ENCODE data around the gene MYBBP1A. TPM values are rescaled to one million over a fixed set of nuclear protein-coding genes. Genes with fewer than 3 reads are reported as not detected.

MYBBP1A gene
- total and polyA plus RNA-seq, 2 of the 13 experiments (the other 11 are each of a cell fraction or from before 2014, with no cell fraction given) = 18.6 to 54.8 TPM

DNA sequence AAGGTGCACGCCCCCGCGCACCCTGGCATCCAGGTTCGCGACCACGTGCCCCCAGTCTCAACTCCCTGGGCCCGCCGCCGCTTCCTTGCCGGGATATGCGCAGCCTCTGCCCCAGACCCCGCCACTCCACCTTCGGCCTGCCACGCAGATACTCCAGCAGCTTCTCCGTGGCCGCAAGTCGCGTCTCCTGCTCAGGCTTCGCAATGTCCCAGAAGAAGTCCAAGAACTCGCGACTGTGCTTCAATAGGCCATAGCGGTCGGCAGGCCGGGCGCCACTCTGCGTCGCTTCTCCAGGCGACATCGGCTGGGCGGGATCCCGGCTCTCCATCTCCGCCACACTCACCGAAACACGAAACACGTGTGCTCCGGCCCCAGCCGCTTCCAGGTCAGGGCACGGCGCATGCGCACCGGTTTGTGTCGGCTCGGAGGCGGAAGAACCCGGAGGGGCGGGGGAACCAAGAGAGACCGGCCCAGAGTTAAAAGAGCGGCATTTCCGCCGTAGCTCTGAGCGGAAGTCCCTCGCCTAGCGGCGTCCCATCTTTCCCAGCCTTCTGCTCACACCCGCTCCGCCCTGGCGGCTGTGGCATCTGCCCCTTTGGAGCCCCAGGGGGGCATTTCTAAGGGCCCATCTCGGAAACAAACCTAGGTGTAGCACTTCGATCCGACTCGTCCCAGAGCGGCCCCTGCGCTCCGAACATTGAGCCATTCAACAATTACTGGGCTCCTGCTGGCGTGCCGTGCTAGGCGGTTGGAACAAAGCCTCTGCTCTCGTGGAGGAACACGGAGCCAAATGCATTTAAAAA lies at the start of gene MYBBP1A (continued):
- TF ChIP-seq HOXA9 (CRISPR knock-in tag; IDR thresholded peaks at IDR 0.05; ENCODE audit: borderline replicate concordance) (no peak), ZNF782 (CRISPR knock-in tag; IDR thresholded peaks at IDR 0.05; ENCODE audit: borderline replicate concordance) (peak; percentile 75; the same call in 1 of the 2 replicates), ZBTB43 (CRISPR knock-in tag; conservative IDR thresholded peaks at IDR 0.05) (peak; percentile 38; the same call in 1 of the 2 replicates), ZNF547 (CRISPR knock-in tag; IDR thresholded peaks at IDR 0.05) (peak; percentile 86; the same call in 1 of the 2 replicates), ZNF629 (CRISPR knock-in tag; conservative IDR thresholded peaks at IDR 0.05) (no peak; the same call in 1 of the 2 replicates), CENPT (CRISPR knock-in tag; IDR thresholded peaks at IDR 0.05; ENCODE audit: low read depth) (peak; percentile 71; the same call in 1 of the 2 replicates), TSC22D2 (CRISPR knock-in tag; IDR thresholded peaks at IDR 0.05; ENCODE audit: borderline replicate concordance) (no peak), DNMT1 (CRISPR knock-in tag; IDR thresholded peaks at IDR 0.05) (no peak), ZNF761 (CRISPR knock-in tag; conservative IDR thresholded peaks at IDR 0.05) (no peak; the same call in 1 of the 2 replicates), SRSF4 (IDR thresholded peaks at IDR 0.05; ENCODE audit: low read depth, low read length, poor library complexity, severe bottlenecking) (no peak), JUNB (CRISPR knock-in tag; IDR thresholded peaks at IDR 0.05; ENCODE audit: borderline replicate concordance) (no peak), GMEB1 (CRISPR knock-in tag; IDR thresholded peaks at IDR 0.05; ENCODE audit: borderline replicate concordance) (peak; percentile 65), ZNF747 (CRISPR knock-in tag; IDR thresholded peaks at IDR 0.05; ENCODE audit: borderline replicate concordance) (peak; percentile 7; the same call in 1 of the 2 replicates), CBFB (CRISPR knock-in tag; IDR thresholded peaks at IDR 0.05) (peak; percentile 42; the same call in 1 of the 2 replicates), ZNF564 (CRISPR knock-in tag; IDR thresholded peaks at IDR 0.05) (peak; percentile 70; the same call in 1 of the 2 replicates), RXRA (CRISPR knock-in tag; IDR thresholded peaks at IDR 0.05) (peak; percentile 65), HOXD1 (CRISPR knock-in tag; IDR thresholded peaks at IDR 0.05) (0 out of 2 replicates have a peak, but pooled peaks have one; percentile 36), ZNF558 (CRISPR knock-in tag; IDR thresholded peaks at IDR 0.05; ENCODE audit: borderline replicate concordance) (peak; percentile 76; the same call in 1 of the 2 replicates), KAT8 (CRISPR knock-in tag; IDR thresholded peaks at IDR 0.05) (peak; percentile 96), KLF11 (CRISPR knock-in tag; IDR thresholded peaks at IDR 0.05) (no peak), SCMH1 (CRISPR knock-in tag; IDR thresholded peaks at IDR 0.05; ENCODE audit: borderline replicate concordance) (no peak), NFKB2 (CRISPR knock-in tag; IDR thresholded peaks at IDR 0.05; ENCODE audit: borderline replicate concordance) (peak; percentile 95; the same call in 1 of the 2 replicates)
- TF ChIP-seq, protein P1, sequence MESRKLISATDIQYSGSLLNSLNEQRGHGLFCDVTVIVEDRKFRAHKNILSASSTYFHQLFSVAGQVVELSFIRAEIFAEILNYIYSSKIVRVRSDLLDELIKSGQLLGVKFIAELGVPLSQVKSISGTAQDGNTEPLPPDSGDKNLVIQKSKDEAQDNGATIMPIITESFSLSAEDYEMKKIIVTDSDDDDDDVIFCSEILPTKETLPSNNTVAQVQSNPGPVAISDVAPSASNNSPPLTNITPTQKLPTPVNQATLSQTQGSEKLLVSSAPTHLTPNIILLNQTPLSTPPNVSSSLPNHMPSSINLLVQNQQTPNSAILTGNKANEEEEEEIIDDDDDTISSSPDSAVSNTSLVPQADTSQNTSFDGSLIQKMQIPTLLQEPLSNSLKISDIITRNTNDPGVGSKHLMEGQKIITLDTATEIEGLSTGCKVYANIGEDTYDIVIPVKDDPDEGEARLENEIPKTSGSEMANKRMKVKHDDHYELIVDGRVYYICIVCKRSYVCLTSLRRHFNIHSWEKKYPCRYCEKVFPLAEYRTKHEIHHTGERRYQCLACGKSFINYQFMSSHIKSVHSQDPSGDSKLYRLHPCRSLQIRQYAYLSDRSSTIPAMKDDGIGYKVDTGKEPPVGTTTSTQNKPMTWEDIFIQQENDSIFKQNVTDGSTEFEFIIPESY (CRISPR knock-in tag; IDR thresholded peaks at IDR 0.05) = no peak
- TF ChIP-seq, protein P2, sequence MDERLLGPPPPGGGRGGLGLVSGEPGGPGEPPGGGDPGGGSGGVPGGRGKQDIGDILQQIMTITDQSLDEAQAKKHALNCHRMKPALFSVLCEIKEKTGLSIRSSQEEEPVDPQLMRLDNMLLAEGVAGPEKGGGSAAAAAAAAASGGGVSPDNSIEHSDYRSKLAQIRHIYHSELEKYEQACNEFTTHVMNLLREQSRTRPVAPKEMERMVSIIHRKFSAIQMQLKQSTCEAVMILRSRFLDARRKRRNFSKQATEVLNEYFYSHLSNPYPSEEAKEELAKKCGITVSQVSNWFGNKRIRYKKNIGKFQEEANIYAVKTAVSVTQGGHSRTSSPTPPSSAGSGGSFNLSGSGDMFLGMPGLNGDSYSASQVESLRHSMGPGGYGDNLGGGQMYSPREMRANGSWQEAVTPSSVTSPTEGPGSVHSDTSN (CRISPR knock-in tag; IDR thresholded peaks at IDR 0.05) = no peak
